ENCODE results near the gene HRH1. TPM values are rescaled to one million over a fixed set of nuclear protein-coding genes. Genes with fewer than 3 reads are reported as not detected.

The HRH1 gene
- total RNA-seq, 1 donor from 2014 or later = 2.1 TPM

DNA sequence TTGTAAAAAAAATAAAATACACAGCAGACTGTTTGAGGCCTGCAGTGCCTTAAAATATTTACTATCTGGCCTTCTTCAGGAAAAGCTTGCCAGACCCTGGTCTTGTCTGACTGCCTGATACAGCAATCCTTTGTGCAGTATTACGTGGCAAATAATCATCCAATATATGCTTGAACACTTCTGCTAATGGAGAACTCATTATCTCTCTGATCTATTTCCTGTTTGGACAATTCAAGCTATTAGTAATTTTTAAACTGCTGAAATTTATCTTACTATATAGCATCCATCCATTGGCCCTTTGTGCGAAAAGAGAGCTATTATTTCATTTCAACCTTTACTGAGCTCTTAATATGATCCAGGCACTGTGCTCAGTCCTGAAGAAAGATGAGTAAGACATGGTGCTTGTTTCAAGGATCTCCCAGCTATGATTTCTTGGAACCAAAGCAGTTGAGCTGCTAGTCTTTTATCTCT is 133.8 kb downstream of the HRH1 start:
- H3K9me3 ChIP-seq (ENCODE audit: insufficient read depth, low read depth, low read length) = no peaks in the 10 kb centered on the region
- FAIRE-seq (no peak), DNase-seq (ENCODE audit: low read depth) (peak; percentile 65)
- Mint-ChIP-seq H3K4me3 (ENCODE audit: unreplicated experiment) (no peak overlapping the region), H3K27me3 (ENCODE audit: low read depth, unreplicated experiment) (no peaks in the 10 kb centered on the region), H3K9me3 (ENCODE audit: unreplicated experiment) (no peaks in the 10 kb centered on the region), H3K27ac (ENCODE audit: unreplicated experiment) (peak overlapping the region; percentile 29), H3K36me3 (ENCODE audit: low read depth, unreplicated experiment) (peaks cover 2% of the 10 kb centered on the region), H3K4me1 (ENCODE audit: low read depth, unreplicated experiment) (peaks cover 43% of the 10 kb centered on the region)
- TF ChIP-seq, protein P1, sequence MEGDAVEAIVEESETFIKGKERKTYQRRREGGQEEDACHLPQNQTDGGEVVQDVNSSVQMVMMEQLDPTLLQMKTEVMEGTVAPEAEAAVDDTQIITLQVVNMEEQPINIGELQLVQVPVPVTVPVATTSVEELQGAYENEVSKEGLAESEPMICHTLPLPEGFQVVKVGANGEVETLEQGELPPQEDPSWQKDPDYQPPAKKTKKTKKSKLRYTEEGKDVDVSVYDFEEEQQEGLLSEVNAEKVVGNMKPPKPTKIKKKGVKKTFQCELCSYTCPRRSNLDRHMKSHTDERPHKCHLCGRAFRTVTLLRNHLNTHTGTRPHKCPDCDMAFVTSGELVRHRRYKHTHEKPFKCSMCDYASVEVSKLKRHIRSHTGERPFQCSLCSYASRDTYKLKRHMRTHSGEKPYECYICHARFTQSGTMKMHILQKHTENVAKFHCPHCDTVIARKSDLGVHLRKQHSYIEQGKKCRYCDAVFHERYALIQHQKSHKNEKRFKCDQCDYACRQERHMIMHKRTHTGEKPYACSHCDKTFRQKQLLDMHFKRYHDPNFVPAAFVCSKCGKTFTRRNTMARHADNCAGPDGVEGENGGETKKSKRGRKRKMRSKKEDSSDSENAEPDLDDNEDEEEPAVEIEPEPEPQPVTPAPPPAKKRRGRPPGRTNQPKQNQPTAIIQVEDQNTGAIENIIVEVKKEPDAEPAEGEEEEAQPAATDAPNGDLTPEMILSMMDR (IDR thresholded peaks at IDR 0.05; ENCODE audit: insufficient read depth, low read depth, low read length) = no peak
- TF ChIP-seq EZH2 (IDR thresholded peaks at IDR 0.05; ENCODE audit: insufficient read depth, low read length) = no peak
- no peaks in the 10 kb centered on the region for H4K20me1 ChIP-seq (ENCODE audit: insufficient read depth, low read length)
- peak overlapping the region; percentile 97 for H3K27ac ChIP-seq (ENCODE audit: low read depth, low read length)
- no peak overlapping the region for H2AFZ ChIP-seq (ENCODE audit: low read depth, low read length)
- H3K9ac ChIP-seq (ENCODE audit: low read length) = peak overlapping the region; percentile 81
- no peaks in the 10 kb centered on the region for H3K27me3 ChIP-seq (ENCODE audit: insufficient read depth, low read length)
- peak overlapping the region; percentile 83 for H3K4me2 ChIP-seq (ENCODE audit: low read length)
- peaks cover 51% of the 10 kb centered on the region for H3K4me1 ChIP-seq (ENCODE audit: insufficient read depth, low read length)
- peaks cover 6% of the 10 kb centered on the region for H3K36me3 ChIP-seq (ENCODE audit: insufficient read depth, low read length)
- peak overlapping the region; percentile 41 for H3K4me3 ChIP-seq (ENCODE audit: insufficient read depth, low read depth, low read length)
- H3K79me2 ChIP-seq (ENCODE audit: insufficient read depth, low read length) = peaks cover 51% of the 10 kb centered on the region

DNA sequence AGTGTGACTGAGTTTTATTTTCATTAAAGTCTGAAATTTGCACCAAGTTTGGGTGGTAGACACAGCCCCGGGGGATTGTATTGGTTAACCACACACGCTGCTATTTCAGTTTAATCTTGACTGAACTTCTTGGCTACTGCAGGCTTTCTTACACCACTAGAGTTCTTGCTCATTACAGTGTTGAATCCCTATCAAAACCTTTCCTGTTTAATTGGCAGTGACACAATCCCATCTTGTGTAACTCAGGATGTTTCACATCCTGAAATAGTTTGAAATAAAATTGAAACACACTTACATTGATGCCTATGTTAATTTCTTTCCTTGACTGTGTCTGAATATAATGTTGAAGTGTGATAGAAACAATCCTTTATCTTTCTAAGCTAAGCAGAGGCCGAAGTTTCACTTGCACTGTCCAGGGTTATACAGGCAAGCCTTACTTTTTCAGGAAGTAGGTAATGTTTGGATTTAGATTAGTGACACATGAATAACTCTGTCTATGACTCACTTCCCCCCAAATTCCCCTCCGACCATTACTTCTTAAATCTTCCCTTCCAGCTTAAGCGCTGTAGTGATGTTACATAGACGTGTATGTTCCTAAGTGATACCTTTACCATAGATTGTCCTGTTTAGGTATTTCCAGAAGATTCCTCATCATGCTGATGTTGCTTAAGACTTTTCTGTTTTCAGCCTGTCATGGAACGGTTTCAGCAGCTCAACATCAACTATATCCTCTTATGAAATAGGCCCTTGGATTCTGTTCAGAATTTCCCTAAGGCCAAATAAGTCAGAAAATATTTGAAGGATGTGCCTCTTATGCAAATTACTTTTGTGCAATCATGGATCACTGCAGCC is 134.7 kb downstream of the HRH1 start:
- Mint-ChIP-seq H3K27me3 (ENCODE audit: low read depth, unreplicated experiment) (no peaks in the 10 kb centered on the region), H3K27ac (ENCODE audit: unreplicated experiment) (peak overlapping the region; percentile 50), H3K4me3 (ENCODE audit: unreplicated experiment) (no peak overlapping the region), H3K4me1 (ENCODE audit: low read depth, unreplicated experiment) (peaks cover 43% of the 10 kb centered on the region), H3K36me3 (ENCODE audit: low read depth, unreplicated experiment) (peaks cover 2% of the 10 kb centered on the region), H3K9me3 (ENCODE audit: unreplicated experiment) (no peaks in the 10 kb centered on the region)
- Histone ChIP-seq H3K4me1 (ENCODE audit: insufficient read depth, low read length) (peaks cover 51% of the 10 kb centered on the region), H3K9me3 (ENCODE audit: insufficient read depth, low read depth, low read length) (no peaks in the 10 kb centered on the region), H2AFZ (ENCODE audit: low read depth, low read length) (peak overlapping the region; percentile 48), H3K4me3 (ENCODE audit: insufficient read depth, low read depth, low read length) (peak overlapping the region; percentile 41), H3K36me3 (ENCODE audit: insufficient read depth, low read length) (no peaks in the 10 kb centered on the region), H3K79me2 (ENCODE audit: insufficient read depth, low read length) (peaks cover 48% of the 10 kb centered on the region), H3K9ac (ENCODE audit: low read length) (peak overlapping the region; percentile 81), H4K20me1 (ENCODE audit: insufficient read depth, low read length) (no peaks in the 10 kb centered on the region), H3K27me3 (ENCODE audit: insufficient read depth, low read length) (no peaks in the 10 kb centered on the region), H3K27ac (ENCODE audit: low read depth, low read length) (peak overlapping the region; percentile 97), H3K4me2 (ENCODE audit: low read length) (peak overlapping the region; percentile 83)
- TF ChIP-seq, protein P1 (IDR thresholded peaks at IDR 0.05; ENCODE audit: insufficient read depth, low read depth, low read length) = no peak
- TF ChIP-seq EZH2 (IDR thresholded peaks at IDR 0.05; ENCODE audit: insufficient read depth, low read length) = no peak
- FAIRE-seq = peak; percentile 54
- peak; percentile 93 for DNase-seq (ENCODE audit: low read depth)

DNA sequence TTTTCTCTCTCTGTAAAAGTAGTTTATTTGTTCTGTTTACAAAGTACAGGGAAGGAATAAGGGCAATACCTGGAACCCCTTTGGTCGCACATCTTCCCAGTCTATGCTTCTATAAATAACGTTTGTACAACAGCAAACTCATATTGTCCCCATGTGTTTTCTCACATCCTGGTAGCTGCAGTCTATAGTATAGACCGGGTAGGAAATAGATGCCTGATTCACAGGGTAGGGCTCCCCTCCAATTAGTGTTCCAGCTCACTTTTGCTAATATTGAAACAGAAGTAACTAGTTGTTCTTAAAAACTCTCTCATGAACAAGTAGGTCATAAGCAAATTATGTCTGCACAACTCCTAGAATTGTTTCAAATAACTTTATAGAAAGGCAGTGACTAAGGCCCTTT is 135.6 kb downstream of the HRH1 start:
- Histone ChIP-seq H3K27me3 (ENCODE audit: insufficient read depth, low read length) (no peaks in the 10 kb centered on the region), H4K20me1 (ENCODE audit: insufficient read depth, low read length) (no peaks in the 10 kb centered on the region), H3K27ac (ENCODE audit: low read depth, low read length) (peak overlapping the region; percentile 97), H3K9ac (ENCODE audit: low read length) (peak overlapping the region; percentile 81), H2AFZ (ENCODE audit: low read depth, low read length) (no peak overlapping the region), H3K36me3 (ENCODE audit: insufficient read depth, low read length) (no peaks in the 10 kb centered on the region), H3K4me2 (ENCODE audit: low read length) (peak overlapping the region; percentile 83), H3K4me3 (ENCODE audit: insufficient read depth, low read depth, low read length) (peak overlapping the region; percentile 30), H3K4me1 (ENCODE audit: insufficient read depth, low read length) (peaks cover 51% of the 10 kb centered on the region), H3K79me2 (ENCODE audit: insufficient read depth, low read length) (peaks cover 44% of the 10 kb centered on the region), H3K9me3 (ENCODE audit: insufficient read depth, low read depth, low read length) (no peaks in the 10 kb centered on the region)
- H3K36me3 Mint-ChIP-seq (ENCODE audit: low read depth, unreplicated experiment) = peaks cover 2% of the 10 kb centered on the region
- H3K4me3 Mint-ChIP-seq (ENCODE audit: unreplicated experiment) = no peak overlapping the region
- no peak for FAIRE-seq
- H3K4me1 Mint-ChIP-seq (ENCODE audit: low read depth, unreplicated experiment) = peaks cover 43% of the 10 kb centered on the region
- peak overlapping the region; percentile 50 for H3K27ac Mint-ChIP-seq (ENCODE audit: unreplicated experiment)
- H3K27me3 Mint-ChIP-seq (ENCODE audit: low read depth, unreplicated experiment) = no peaks in the 10 kb centered on the region
- H3K9me3 Mint-ChIP-seq (ENCODE audit: unreplicated experiment) = no peaks in the 10 kb centered on the region
- TF ChIP-seq EZH2 (IDR thresholded peaks at IDR 0.05; ENCODE audit: insufficient read depth, low read length) = no peak
- TF ChIP-seq, protein P1 (IDR thresholded peaks at IDR 0.05; ENCODE audit: insufficient read depth, low read depth, low read length) = no peak
- no peak for DNase-seq (ENCODE audit: low read depth)

Data from astrocyte (in vitro differentiated cells and primary cell).